Liver (tissue), 9 donors: Measurements from ENCODE around the gene HPGD. TPM values are rescaled to one million over a fixed set of nuclear protein-coding genes. Genes with fewer than 3 reads are reported as not detected.

Experiments
- DNase-seq: peaks from one replicate; pipeline ENCODE4 v3.0.0-alpha.2; 2017; ENCODE audit warnings: low spot score
- H3K27ac ChIP-seq, 2 donors: one replicate each; pipeline ENCODE4 v1.7.0; 2013; ENCODE audit warnings: inconsistent platforms in 2 of 2, low read length in 2 of 2, control low read depth in 1 of 2, low read depth in 1 of 2, mild to moderate bottlenecking in 1 of 2
- H3K27me3 ChIP-seq, 4 donors: one replicate each; pipeline versions ENCODE4 v1.6.1 to v1.7.0; 2013; ENCODE audit warnings: low read length in 3 of 4, inconsistent platforms in 1 of 4, mild to moderate bottlenecking in 1 of 4, moderate library complexity in 1 of 4; ENCODE audit not compliant: control insufficient read depth in 4 of 4, insufficient read depth in 4 of 4
- H3K36me3 ChIP-seq, 4 donors: one replicate each; pipeline versions ENCODE4 v1.6.1 to v1.7.0; 2013; ENCODE audit warnings: low read length in 3 of 4, mild to moderate bottlenecking in 3 of 4, low read depth in 1 of 4, moderate library complexity in 1 of 4; ENCODE audit not compliant: control insufficient read depth in 4 of 4, insufficient read depth in 3 of 4
- H3K4me1 ChIP-seq, 4 donors: one replicate each; pipeline versions ENCODE4 v1.6.1 to v1.7.0; 2013; ENCODE audit warnings: low read length in 3 of 4, mild to moderate bottlenecking in 3 of 4, moderate library complexity in 1 of 4; ENCODE audit not compliant: control insufficient read depth in 4 of 4, insufficient read depth in 4 of 4
- H3K4me3 ChIP-seq, 3 donors: one replicate each; pipeline versions ENCODE4 v1.6.1 to v1.7.0; 2013; ENCODE audit warnings: low read length in 3 of 3, control low read depth in 1 of 3, low read depth in 1 of 3, mild to moderate bottlenecking in 1 of 3
- H3K9ac ChIP-seq, 2 donors: one replicate each; pipeline ENCODE4 v1.7.0; 2013; ENCODE audit warnings: low read length in 2 of 2, mild to moderate bottlenecking in 2 of 2, moderate library complexity in 2 of 2, control low read depth in 1 of 2, low read depth in 1 of 2
- H3K9me3 ChIP-seq, 4 donors: one replicate each; pipeline versions ENCODE4 v1.6.1 to v1.7.0; 2013; ENCODE audit warnings: low read length in 3 of 4; ENCODE audit not compliant: control insufficient read depth in 4 of 4
- CTCF ChIP-seq: fragments of 150-350 bp; IDR thresholded peaks from 2 replicates; pipeline ENCODE4 v1.5.1; 2017; ENCODE audit warnings: improper control_type of control experiment, low read depth, low read length; ENCODE audit not compliant: missing input control
- EGR1 ChIP-seq, 2 donors: IDR thresholded peaks; 2 replicates each; pipeline ENCODE4 v1.6.1; 2016 to 2018; ENCODE audit warnings: antibody characterized with exemption in 2 of 2, low read depth in 2 of 2
- FOXA1 ChIP-seq: IDR thresholded peaks from 2 replicates; pipeline ENCODE4 v1.6.1; 2016; ENCODE audit warnings: antibody characterized with exemption
- FOXA2 ChIP-seq: IDR thresholded peaks from 2 replicates; pipeline ENCODE4 v1.6.1; 2016; ENCODE audit warnings: antibody characterized with exemption
- GABPA ChIP-seq, 2 donors: IDR thresholded peaks in 1 of 2; conservative IDR thresholded peaks in 1 of 2; 2 replicates each; pipeline ENCODE4 v1.6.1; 2016; ENCODE audit warnings: antibody characterized with exemption in 2 of 2, mild to moderate bottlenecking in 1 of 2, moderate library complexity in 1 of 2
- HNF4A ChIP-seq, 2 donors: conservative IDR thresholded peaks; 2 replicates each; pipeline ENCODE4 v1.6.1; 2016; ENCODE audit warnings: antibody characterized with exemption in 2 of 2, mild to moderate bottlenecking in 2 of 2
- JUND ChIP-seq, 2 donors: IDR thresholded peaks; 2 replicates each; pipeline ENCODE4 v1.6.1; 2016; ENCODE audit warnings: antibody characterized with exemption in 2 of 2
- MAX ChIP-seq: IDR thresholded peaks from 2 replicates; pipeline ENCODE4 v1.6.1; 2016; ENCODE audit warnings: antibody characterized with exemption
- RAD21 ChIP-seq, 2 donors: IDR thresholded peaks; 2 replicates each; pipeline ENCODE4 v1.6.1; 2016; ENCODE audit warnings: antibody characterized with exemption in 2 of 2, mild to moderate bottlenecking in 2 of 2
- REST ChIP-seq: IDR thresholded peaks from 2 replicates; pipeline ENCODE4 v1.6.1; 2016; ENCODE audit warnings: antibody characterized with exemption, mild to moderate bottlenecking
- RXRA ChIP-seq, 2 donors: IDR thresholded peaks; 2 replicates each; pipeline ENCODE4 v1.6.1; 2017 to 2018; ENCODE audit warnings: antibody characterized with exemption in 2 of 2, mild to moderate bottlenecking in 1 of 2
- SP1 ChIP-seq: IDR thresholded peaks from 2 replicates; pipeline ENCODE4 v1.6.1; 2018; ENCODE audit warnings: antibody characterized with exemption, mild to moderate bottlenecking
- TAF1 ChIP-seq: conservative IDR thresholded peaks from 2 replicates; pipeline ENCODE4 v1.6.1; 2016; ENCODE audit warnings: antibody characterized with exemption, mild to moderate bottlenecking
- YY1 ChIP-seq: IDR thresholded peaks from 2 replicates; pipeline ENCODE4 v1.6.1; 2016; ENCODE audit warnings: antibody characterized with exemption, mild to moderate bottlenecking
- ZBTB33 ChIP-seq: IDR thresholded peaks from 2 replicates; pipeline ENCODE4 v1.6.1; 2016; ENCODE audit warnings: antibody characterized with exemption
- WGBS: extraction: QIAGEN DNeasy Blood & Tissue Kit; methylation state at CpG from one replicate; pipeline ENCODE4 v1.1.7; 2013; 5-methylcytosine and 5-hydroxymethylcytosine counted together
- polyA plus RNA-seq, 2 donors: library from polyadenylated mRNA; stranded (reverse) in 1 of 2; unstranded in 1 of 2; fragments of 200-250 nt in 1 of 2; fragments of >200 nt in 1 of 2; fragmentation: Nextera tagmentation in 1 of 2; extraction: Ambion mirVana in 1 of 2; gene quantifications; one replicate each; pipeline versions ENCODE4 v1.2.1 to v1.2.3, GENCODE V29; 2013 to 2015
- total RNA-seq, 2 donors: library from RNA; depleted of rRNA; stranded (reverse); fragments of >200 nt; gene quantifications; one replicate each; pipeline ENCODE4 v1.2.3, GENCODE V29; 2014
- donor health status: healthy.
- donor health status: healthy.
- donor health status: healthy.
- donor health status: healthy.
- donor health status: healthy.

Gene HPGD
- total and polyA plus RNA-seq, 4 donors, result 7.9 to 113 (median 57.1) TPM

- WGBS, result 64% methylated on average over 4 of the region's 4 CpGs
- no peak for DNase-seq
- peak overlapping the region; percentile 49 to 76 for H3K27ac ChIP-seq
These were observed 33.7 kb upstream of the HPGD start for GRCh38 chr4:174555789-174556630.

More at GRCh38 chr4:174555789-174556630, 33.7 kb upstream of the HPGD start:
- Histone ChIP-seq H3K9me3 (no peaks in the 10 kb centered on the region), H3K27me3 (no peaks in the 10 kb centered on the region), H3K4me1 (peaks cover 0 to 6% (median 0%) of the 10 kb centered on the region in 4 donors), H3K9ac (no peak overlapping the region), H3K36me3 (no peaks in the 10 kb centered on the region), H3K4me3 (no peak overlapping the region)
- TF ChIP-seq TAF1 (no peak), FOXA1 (peak; percentile 62), SP1 (peak; percentile 48), CTCF (no peak), GABPA (IDR thresholded peaks at IDR 0.05 in 1 of 2, conservative IDR thresholded peaks at IDR 0.05 in 1 of 2) (no peak), EGR1 (IDR thresholded peaks at IDR 0.05; ENCODE audit: low read depth in 2 of 2) (no peak), ZBTB33 (no peak), HNF4A (conservative IDR thresholded peaks at IDR 0.05) (peak; percentile 65 to 93), REST (peak; percentile 52), FOXA2 (peak; percentile 72), MAX (peak; percentile 53), JUND (IDR thresholded peaks at IDR 0.05) (peak in 1 of 2 donors; percentile 79), RAD21 (IDR thresholded peaks at IDR 0.05) (peak; percentile 11 to 47), YY1 (no peak), RXRA (IDR thresholded peaks at IDR 0.05) (peak; percentile 30 to 81)
